NCI-H2171 (cell line): ENCODE measurements around the gene ABCG8.

Experiments
- DNase-seq: peaks from one replicate; lab custom pipeline; 2025; lab: John Stamatoyannopoulos, UW

The ABCG8 gene

DNA sequence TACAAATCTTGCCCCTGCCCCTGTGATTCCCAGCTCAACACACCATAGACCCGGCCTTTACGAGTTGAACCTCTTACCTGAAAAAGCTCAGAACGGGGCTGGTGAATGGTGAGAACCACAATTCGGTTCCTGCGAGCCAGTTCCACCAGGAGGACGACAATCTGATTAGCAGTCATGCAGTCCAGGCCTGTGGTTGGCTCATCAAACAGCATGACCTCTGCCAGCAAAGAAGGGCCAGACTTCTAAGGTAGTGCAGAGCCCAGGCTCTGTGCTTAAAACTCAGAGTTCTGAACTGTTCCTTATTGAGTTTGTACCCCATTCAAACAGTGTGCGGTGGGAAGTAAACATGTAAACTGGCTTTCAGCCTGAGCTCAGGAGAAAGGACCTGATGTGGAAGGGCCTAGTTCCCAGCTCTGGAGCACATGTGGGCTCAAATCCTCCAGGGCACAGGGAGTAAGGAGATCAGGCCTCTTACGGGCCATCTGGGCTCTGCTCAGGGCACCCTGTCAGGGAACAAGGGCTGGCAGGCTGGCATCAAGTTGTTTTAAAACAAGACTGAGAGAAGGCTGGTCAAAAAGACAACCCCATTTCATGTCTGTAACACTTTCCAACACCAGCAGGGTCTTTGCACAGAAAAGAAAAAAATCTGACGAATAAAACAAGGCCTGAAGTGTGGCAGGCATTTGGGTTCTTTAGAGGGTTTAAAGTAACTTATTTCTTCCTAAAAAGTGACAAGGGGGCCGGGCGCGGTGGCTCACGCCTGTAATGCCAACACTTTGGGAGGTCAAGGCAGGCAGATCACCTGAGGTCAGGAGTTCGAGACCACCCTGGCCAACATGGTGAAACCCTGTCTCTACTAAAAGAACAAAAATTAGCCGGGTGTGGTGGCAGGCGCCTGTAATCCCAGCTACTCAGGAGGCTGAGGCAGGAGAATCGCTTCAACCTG, 12.2 kb upstream of the ABCG8 start:
- DNase-seq: no peak

DNA sequence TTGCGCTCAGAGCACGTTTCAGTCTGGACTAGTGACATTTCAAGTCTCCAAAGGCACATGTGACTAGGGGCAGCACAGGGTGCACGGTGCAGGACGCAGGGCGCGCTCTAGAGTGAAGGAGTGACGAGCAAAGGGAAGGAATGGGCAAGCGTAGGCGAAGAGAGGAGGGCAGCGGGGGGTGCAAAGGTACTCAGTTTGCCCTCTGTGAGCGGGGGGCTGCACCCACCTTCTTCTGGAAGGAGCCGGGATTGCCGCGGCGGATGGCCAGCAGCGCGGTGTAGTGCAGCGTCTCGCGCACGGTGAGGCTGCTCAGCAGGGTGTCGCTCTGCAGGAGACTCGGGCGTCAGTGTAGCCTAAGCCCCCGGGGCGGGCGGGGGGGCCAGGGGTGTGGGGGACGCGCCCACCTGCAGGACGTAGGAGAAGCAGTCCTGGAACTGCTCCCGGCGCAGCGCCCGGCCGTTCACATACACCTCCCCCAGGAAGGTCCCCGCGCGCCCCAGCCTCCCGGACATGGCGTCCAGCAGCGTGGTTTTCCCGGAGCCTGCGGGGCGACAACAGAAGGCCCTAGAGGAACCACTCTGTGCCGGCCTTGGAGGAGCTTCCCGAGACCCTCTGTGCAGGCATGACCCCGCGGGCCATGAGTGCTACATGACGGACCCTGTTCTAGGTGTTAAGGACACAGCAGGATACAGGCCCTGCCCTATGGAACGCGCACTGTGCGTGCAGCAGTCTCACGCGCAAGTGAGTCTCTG, 7.1 kb upstream of the ABCG8 start:
- no peak for DNase-seq

- no peak for DNase-seq
These were observed 6.3 kb upstream of the ABCG8 start for GRCh38 chr2:43832457-43832856.

GRCh38 chr2:43837033-43837432, 1.7 kb upstream of the ABCG8 start:
- DNase-seq: no peak

DNA sequence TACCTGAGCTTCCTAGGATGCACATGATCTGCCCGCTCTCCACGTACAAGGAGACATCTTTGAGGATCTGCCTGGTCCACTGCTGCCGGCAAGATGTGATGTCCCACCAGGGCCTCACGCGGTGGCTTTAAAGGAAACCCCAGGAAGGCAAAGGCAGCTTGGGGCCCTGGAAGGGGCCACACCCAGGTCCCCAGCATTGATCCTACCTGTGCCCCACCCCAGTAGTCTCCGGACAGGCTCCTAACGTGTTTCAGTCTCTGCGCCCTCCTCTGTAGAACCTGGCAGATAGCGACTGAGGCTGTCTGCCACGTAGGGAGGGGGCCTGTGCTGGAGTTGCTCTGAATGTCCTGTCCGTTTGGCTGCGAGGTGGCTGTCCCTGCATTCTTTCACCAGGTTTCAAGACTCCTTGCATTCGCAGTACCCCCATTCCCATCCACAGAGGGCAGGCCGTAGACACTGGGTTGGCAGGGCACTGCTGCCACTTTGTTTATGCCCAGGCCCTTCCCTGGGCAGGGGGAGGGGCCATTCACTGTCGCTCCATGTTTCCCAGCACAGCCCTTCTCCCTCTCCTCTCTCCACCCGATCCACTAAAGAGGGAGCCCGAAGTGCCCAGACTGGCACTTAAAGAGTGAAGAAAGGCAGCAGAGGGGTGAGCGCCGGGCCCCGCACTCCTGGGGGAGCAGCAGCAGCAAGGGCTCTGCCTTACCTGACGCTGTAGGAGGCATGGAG, 776 bp upstream of the ABCG8 start:
- no peak for DNase-seq

GRCh38 chr2:43839776-43840564, 1.2 kb downstream of the ABCG8 start:
- no peak for DNase-seq

DNA sequence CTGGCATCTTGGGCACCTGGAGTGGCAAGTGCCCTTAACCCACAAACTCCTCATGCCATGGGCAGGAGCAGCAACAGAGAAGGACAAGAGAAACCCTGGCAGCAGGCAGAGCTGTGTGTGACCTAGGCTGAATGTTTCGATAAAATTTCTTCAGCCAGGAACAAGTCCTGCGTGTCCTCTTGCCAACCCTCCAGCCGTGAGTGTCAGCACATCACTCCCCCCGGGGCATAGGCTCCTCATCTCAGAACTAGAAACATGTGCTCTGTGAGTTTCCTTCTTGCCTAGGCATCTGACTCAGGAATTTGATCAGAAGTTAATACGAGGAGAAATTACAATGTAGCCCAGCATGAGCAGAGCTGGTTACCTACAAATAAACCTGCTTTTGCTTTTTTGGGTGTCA, 2.2 kb downstream of the ABCG8 start:
- no peak for DNase-seq

GRCh38 chr2:43841949-43842865, 3.4 kb downstream of the ABCG8 start:
- DNase-seq: no peak

DNA sequence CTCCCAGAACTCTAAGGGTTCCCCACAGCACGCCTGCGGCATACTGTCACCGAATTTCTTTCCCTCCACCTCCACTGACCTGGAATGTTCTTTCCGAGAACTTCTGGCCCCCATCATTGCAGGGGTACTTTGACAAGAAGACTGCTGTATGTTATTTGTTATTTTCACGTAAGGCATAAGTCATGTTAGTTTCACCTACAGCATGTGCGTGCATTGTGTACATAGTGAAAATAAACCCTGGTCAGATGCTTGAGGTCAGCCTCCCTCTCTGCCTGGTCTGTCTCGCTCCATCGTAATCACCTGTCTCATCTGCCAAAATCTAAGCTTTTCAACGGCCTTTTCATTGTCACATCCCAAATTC, 4.1 kb downstream of the ABCG8 start:
- no peak for DNase-seq

- DNase-seq: no peak
These were observed 6.4 kb downstream of the ABCG8 start for GRCh38 chr2:43845181-43845580.

GRCh38 chr2:43846140-43846793, 7.5 kb downstream of the ABCG8 start:
- DNase-seq: no peak

DNA sequence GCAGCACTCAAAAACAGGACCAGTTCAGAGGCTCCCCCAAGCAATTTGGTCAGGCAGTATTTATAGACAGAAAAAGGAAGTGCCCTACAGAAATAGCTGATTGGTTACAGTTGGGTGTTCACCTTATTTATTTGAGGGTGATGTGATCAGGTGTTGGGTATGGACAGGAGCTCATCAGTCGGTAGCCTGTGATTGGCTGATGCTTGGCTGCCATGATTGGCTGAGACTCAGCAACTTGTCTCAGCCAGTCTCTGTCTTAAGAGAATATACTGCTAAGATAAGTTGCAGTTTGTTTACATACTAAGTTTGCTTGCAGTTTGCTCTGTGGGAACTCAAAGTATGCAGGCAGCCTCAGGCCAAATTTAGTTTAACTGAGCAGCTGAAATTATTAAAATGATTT, 9.4 kb downstream of the ABCG8 start:
- DNase-seq: no peak

DNA sequence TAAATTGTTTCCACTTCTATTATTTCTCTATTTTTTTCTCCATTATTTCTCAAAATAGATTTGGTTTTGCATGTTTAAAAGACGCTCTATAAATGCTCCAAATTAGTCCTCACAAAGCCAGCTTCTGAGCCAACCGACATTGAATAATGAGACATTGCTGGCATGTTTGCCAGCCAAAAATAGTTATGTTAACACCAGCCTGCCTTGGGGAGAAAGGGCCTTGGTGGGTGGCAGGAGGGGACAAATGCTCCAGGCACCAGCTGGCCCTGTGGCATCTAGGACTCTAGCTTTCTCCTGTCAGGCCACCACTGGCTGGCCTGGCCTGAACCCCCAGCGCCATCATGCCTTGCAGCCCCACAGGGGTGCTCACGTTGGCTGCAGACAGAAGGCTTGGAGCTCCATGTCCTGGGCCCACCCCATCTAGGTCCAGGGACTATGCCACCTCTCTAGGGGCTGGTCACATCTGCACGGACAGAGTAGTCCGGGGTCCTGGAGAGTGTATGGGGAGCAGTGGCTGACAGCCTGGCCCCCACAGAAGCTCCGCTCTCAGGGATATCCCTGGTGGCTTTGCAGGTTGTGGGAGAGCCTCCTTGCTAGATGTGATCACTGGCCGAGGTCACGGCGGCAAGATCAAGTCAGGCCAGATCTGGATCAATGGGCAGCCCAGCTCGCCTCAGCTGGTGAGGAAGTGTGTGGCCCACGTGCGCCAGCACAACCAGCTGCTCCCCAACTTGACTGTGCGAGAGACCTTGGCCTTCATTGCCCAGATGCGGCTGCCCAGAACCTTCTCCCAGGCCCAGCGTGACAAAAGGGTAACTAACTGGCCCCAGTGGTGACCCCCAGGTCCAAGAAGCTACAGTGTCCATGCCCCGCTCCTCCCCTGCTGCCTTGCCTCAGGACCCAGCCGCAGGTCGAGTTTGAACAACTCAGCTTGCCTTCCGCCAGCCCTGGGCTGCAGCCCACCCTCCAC, 12.5 kb downstream of the ABCG8 start:
- no peak for DNase-seq

GRCh38 chr2:43852196-43852730, 13.5 kb downstream of the ABCG8 start:
- DNase-seq: no peak

GRCh38 chr2:43853141-43854081, 14.6 kb downstream of the ABCG8 start:
- no peak for DNase-seq

- no peak for DNase-seq
These were observed 15.9 kb downstream of the ABCG8 start for GRCh38 chr2:43854671-43855070.

- no peak for DNase-seq
These were observed 16.5 kb downstream of the ABCG8 start for GRCh38 chr2:43855292-43855691.

DNA sequence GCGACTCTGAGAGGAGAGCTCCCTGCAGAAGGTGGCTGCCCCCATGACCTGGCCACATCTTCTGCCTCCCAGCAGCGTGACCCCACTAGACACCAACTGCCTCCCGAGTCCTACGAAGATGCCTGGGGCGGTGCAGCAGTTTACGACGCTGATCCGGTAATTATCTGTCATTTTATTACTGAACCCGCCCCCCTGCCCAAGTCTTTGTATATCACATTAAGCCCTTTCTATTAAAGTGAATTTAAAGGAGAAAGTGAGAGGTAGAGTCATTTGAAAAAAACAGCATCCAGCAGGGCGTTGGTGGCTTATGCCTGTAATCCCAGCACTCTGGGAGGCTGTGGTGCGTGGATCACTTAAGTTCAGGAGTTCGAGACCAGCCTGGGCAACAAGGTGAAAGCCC, 33.4 kb downstream of the ABCG8 start:
- DNase-seq: no peak
